Transverse colon (tissue), 1 donor: ENCODE measurements around the gene PRICKLE1.

Experiments used
- EP300 ChIP-seq: sonication (generic); formaldehyde crosslinking; IDR thresholded peaks from one replicate; pipeline ENCODE4 v1.6.1; 2017; ENCODE audit warnings: antibody characterized with exemption, low read depth
- POLR2A ChIP-seq: fragments of 450-650 bp; IDR thresholded peaks from one replicate; pipeline ENCODE4 v1.6.1; 2016; ENCODE audit warnings: antibody characterized with exemption, mild to moderate bottlenecking, moderate library complexity

GRCh38 chr12:42546709-42547108, 42.8 kb downstream of the PRICKLE1 start:
- no peak for TF ChIP-seq POLR2A
- no peak for TF ChIP-seq EP300
